Measurements from ENCODE around the gene GNG4.
"Not testable (repeated sequence)": the region's sequence is repeated elsewhere in the genome, so short reads cannot be mapped to it uniquely, and the experiment has no call there.

The GNG4 gene

DNA sequence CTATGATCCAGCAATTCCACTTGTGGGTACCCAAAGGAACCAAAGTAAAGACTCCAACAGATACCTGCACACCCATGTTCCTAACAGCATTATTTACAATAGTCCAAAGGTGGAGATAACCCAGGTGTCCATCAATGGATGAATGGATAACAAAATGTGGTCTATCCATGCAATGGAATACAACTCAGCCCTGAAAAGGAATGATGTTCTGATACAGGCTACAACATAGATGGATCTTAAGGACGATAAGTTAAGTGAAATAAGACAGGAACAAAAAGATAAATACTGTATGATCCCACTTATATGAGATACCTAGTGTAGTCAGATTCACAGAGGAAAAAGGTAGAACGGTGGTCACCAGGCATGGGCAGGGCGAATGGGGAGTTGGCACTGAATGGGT, 69.7 kb downstream of the GNG4 start:
- no peak for DNase-seq

DNA sequence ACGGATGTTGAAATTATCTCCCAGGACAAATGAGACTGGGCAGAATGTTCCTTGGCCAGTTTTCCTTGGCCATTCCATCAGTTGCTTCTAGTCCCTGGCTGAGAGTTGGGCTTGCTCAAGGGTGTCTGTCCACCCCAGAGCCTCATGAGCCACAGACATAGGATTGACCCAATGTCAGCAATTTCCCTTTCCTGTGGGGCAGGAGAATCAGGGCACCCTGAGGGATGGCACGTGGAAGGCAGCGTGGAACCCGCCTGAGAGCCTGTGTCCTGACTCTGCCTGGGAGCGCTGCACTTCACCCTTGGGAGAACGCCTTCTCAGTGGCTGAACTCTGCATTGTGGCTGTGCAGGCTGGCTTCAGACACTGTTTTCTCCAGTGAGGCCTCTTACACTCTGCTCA, 74.0 kb downstream of the GNG4 start:
- DNase-seq: no peak

DNA sequence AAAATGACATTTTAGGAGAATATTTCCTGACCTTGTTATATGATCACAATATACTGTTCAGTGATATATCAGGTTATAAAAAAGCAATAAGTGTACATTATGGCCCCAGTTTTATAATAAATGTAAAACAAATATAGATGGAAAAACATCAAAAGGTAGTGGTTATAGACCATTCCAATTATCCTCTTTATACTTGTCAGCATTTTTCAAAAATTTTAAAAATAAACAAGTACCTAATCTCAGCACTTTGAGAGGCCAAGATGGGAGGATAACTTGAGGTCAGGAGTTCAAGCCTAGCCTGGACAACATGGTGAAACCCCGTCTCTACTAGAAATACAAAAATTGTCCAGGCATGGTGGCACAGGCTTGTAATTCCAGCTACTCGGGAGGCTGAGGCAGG, 75.7 kb downstream of the GNG4 start:
- no peak for DNase-seq

DNA sequence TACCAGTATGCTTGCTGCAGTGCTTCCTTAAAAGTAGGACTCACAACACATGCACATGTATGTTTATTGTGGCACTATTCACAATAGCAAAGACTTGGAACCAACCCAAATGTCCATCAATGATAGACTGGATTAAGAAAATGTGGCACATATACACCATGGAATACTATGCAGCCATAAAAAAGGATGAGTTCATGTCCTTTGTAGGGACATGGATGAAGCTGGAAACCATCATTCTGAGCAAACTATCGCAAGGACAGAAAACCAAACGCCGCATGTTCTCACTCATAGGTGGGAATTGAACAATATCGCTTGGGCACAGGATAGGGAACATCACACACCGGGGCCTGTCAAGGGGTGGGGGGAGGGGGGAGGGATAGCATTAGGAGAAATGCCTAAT, 76.6 kb downstream of the GNG4 start:
- DNase-seq: not testable (repeated sequence)

DNA sequence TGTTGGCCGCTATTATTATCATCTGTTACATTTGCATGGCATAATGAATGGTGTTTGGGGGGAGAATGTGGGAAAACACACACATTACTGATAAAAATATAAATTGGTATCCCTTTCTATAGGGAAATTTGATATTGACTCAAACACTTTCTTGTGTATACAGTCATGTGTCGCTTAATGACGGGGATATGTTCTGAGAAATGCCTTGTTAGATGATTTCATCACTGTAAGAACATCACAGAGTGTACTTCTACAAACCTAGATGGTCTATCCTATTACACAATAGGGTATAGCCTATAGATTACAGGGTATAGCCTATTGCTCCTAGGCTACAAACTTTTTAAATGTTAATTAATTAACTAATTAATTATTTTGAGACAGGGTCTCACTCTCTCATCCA, 78.1 kb downstream of the GNG4 start:
- no peak for DNase-seq

DNA sequence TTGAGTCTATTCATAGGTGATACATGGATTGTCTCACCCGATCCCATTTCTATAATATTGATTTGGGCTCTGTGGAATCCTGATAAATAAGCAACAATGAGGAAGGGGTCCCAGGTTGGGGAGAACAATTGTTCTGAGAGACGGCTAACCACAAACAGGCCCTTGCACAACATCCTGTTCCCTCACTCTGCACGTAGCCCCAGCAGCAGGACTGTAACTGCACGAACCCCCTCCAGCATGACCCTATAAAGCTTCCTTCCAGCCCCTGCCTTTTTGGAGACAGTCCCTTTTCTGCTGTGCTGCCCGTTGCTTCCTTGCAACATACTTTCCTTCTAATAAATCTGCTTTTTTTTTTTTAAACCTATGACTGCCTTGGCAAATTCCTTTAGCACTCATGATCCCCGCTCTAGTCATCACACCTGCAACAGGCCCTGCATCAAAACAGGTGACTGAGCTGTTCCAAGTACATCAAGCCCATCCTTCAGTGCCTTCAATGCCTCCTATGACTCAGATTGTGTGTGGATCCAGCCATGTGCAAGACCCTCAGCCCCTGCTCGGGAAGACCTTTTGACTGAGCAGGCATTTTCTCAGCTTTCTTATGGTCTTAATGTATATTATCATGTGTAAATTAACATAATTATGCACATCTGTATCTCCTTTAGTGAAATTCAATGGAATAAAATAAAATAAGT, 81.6 kb downstream of the GNG4 start:
- no peak for DNase-seq

DNA sequence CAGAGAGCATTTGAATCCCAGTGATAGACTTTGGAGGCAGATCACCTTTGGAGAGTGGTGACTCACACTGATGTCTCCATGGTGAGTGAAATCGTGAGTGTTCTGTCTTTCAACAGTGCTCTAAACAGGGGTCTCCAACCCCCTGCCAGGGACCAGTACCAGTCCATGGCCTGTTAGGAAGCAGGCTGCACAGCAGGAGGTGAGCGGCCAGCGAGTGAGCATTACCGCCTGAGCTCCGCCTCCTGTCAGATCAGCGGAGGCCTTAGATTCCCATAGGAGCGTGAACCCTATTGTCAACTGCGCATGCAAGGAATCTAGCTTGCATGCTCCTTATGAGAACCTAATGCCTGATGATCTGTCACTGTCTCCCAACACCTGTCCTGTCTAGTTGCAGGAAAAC, 83.5 kb downstream of the GNG4 start:
- no peak for DNase-seq

DNA sequence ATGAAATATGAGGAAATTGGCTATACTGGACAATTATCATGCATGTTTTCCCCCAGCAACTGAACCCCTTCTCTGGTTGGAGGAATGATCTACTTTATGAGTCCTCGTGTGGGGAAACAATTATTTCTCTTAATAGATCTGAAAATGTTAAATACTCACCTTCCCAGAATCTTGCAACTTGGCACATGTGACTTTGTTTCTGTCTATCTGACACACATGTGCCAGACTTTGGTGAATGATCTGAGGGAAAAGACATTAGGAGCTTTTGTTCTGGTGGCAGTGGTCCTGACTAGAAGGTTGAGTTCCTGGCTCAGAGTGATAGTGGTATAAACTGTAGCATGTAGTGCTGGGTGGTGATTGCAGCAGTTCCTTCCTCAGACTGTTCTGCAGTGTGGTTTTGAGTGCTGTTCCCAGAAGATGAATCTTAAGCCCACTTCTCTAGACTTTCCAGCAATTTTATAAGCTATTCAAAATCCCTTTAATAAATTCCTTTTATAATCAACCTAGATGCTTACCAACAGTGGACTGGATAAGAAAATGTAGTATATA, 86.0 kb downstream of the GNG4 start:
- DNase-seq: no peak

DNA sequence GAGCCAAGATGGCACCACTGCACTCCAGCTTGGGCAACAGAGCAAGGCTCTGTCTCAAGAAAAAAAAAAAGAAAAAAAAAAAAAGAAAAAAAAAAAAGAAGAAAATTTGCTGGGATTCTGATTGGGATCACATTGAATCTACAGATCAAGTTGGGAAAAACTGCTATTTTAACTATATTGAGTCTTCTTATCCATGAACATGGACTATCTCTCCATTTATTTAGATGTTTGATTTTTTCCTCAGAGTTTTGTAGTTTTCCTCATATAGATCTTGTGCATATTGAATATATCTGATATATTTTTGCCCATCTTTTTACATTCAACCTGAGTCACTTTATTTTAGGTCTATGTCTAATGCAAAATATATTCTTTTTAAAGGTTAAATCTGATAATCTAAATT, 87.0 kb downstream of the GNG4 start:
- DNase-seq: no peak

DNA sequence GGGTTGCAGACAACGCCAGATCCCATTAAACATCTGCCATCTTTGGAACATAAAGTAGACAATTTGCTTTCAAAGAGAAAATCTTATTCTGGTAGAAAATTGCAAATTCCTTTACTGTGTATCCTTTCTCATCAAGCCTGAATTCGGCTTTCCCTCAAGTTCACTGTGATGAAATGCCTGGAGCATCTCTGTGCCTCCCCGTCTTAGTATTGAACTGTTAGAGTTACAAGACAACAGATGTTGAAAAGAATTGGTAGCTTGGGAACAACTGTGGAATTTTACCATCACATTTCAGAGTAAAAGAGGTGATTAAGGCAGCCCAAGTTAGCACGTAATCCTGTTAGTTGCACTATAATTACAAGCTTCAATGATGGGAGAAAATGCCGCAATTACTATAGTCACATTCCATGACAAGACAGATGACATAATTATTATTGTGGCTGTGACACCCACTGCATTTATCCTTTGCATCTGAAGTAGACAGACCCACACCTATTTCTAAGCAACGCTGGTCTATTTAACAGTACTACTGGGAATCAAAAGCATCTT, 90.9 kb downstream of the GNG4 start:
- DNase-seq: no peak

DNA sequence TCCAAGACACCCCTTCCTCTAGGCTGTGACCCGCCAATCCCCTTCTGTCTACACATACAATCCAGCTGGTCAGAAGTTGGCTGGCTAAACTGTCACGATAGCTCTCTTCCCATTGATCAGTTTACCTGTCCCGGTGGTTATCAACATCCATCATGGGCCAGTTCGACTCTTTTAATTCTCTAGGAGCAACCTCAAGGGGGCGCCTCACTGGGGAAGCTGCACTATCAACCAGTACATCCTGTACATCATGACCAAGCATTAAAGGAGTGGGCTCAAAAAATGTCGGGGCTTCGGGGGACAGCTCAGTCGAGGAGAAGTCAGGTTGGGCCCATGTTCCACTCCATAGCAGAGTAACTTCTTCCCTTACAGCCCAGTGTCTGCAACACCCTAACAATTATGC, 92.1 kb downstream of the GNG4 start:
- no peak for DNase-seq

DNA sequence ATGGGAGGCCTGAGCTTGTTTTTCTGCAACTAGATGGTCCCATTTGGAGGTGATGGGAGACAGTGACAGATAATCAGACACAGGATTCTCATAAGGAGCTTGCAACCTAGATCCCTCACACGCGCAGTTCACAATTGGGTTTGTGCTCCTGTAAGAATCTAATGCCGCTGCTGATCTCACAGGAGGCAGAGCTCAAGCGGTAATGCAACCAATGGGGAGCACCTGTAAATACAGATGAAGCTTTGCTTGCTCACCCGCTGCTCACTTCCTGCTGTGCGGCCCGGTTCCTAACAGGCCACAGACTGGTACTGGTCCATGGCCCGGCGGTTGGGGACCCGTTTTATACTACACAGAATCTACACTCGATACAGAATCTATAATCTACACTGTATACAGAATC, 92.8 kb downstream of the GNG4 start:
- DNase-seq: no peak

DNA sequence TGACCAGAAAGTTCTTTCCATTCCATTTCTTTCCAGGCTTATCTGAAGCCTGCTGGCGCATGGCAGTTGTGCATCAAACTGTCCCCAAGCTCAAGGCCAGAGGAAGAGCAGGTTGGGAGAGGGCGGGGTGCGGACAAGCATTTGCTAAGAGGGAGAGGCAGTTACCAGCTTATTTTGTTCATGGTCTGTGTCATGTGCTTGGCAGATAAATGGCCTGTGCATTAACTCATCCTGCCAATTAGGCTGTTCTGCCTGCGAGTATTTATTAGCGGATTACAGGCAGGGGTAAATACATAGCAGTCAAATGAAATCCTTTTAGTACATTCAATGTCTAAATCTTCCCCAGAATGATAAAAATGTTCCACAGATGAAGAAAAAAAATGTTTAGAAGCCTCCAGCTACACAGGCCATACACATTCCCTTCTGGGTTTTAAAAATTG, 96.5 kb downstream of the GNG4 start:
- no peak for DNase-seq

DNA sequence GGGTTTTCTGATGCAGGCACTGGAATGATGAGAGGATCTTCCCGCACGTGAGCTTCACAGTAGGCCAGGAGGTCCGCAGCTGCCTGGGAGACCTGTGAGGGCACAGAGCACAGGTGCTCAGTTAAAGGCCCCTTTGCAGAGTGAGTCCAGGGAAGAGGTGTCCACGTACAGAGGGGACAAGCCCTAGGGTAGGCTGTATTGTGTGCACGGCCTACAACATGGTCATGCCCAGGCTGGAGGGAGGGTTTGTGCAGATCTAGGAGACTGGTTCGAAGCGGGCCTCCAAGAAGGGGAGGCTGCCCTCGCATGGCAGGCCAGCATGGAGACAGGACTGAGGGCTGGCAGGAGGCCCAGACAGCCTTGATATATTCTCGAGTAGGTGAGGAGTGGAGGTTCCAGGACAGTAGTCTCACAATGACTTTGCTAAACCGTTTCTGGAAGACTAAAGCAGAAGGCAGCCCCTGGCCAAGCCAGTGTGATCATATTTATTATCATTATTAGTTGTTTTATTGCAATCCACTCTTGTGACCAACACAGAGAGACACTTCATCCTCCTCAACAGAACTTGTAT, 97.4 kb downstream of the GNG4 start:
- no peak for DNase-seq

DNA sequence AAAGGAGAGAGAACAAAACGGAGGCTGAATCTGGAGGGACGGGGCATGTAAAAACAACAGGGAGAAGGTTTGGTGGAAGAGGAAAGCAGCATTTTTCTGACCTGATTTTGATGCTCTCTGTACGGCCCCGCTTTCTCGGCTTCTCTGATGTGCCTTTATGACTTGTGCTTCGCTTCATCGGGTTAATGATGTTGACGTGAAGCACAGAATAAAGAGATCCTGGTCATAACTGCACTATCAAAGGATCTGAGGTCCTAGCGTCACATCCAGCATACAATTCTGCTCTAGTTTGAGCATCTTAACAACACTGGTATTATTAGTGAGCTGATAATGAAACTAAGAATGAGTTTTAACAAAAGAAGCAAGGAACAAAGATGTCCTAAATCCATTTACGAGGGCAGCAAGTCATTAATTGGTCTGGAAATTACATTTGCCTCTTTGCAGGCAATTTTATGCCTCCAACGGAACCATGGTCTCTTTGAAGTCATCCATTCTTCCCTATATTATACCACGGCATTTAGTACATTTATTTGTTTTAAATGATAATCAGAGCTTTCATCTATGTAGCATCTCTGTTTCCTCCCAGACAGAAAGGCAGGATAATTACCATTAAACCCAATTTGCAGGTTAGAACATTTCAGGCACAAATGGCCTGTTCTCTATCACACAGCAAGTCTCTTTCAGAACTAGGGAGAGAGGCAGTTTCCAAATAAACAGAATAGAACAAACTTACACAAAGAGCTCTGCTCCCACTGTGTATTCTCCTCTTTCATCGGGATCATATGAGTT, 100.0 kb downstream of the GNG4 start:
- DNase-seq: no peak

DNA sequence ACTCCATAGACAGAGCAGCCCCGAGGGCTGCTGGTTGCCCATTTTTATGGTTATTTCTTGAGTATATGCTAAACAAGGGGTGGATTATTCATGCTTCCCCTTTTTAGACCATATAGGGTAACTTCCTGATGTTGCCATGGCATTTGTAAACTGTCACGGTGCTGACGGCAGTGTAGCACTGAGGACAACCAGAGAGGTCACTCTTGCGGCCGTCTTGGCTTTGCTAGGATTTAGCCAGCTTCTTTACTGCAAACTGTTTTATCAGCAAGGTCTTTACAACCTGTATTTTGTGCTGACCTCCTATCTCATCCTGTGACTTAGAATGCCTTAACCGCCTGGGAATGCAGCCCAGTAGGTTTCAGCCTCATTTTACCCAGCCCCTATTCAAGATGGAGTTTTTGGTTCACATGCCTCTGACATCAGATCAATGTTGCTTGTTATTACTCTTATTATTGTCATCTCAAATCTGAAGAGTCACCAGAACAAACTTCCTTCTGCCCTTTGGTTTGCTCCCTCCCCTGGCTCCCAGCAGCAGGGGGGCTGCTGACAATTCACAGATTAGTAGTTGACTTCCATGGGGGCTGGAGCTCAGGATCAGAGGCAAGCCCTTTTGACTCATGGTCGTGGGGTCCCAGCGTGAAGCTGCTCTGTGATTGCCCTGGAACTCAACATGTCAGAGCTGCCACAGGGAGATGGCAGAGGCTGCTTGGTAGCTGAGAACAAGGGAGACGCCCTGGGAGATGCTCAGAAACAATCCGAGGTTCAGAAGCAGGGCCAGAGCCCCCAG, 103.0 kb downstream of the GNG4 start:
- DNase-seq: not testable (repeated sequence)

DNA sequence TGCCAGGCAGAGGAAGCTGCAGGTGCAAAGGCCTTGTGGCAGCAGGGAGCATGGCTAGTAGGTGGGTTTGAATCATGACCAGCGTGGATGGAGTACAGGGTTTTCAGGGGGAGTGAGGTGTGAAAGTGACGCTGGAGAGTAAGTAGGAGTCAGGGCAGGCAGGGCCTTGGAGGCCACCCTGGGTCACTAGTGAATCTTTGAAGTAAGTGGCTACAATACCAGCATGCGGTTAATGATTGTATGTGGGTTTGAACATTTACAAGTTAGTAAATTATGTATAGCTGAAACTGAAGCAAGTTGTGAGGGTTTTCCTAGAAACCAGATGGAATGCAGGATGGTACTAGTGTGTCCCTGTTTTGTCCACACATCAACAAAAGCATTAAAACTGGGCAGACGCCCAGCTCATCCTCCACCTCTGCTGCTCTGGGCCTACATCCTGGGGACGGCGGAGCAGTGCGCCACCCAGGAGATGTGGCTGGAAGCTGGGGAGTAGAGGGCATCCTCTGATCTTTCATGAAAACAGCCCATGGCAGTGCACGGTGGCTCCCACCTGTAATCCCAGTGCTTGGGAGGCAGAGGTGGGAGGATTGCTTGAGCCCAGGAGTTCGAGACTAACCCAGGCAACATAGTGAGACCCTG, 104.2 kb downstream of the GNG4 start:
- DNase-seq: no peak

DNA sequence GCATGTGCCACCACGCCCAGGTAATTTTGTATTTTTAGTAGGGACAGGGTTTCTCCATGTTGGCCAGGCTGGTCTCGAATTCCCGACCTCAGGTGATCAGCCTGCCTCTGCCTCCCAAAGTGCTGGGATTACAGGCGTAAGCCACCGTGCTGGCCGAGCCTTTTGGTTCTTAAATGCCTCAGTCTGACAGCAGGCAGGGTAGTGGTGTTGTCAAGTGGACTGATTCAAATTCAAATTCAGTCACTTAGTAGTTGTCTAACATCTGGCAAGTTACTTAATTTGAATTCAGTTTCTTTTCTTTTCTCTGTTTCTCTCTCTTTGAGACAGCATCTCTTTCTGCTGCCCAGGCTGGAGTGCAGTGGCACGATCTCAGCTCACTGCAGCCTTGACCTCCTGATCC, 106.7 kb downstream of the GNG4 start:
- DNase-seq: not testable (repeated sequence)

DNA sequence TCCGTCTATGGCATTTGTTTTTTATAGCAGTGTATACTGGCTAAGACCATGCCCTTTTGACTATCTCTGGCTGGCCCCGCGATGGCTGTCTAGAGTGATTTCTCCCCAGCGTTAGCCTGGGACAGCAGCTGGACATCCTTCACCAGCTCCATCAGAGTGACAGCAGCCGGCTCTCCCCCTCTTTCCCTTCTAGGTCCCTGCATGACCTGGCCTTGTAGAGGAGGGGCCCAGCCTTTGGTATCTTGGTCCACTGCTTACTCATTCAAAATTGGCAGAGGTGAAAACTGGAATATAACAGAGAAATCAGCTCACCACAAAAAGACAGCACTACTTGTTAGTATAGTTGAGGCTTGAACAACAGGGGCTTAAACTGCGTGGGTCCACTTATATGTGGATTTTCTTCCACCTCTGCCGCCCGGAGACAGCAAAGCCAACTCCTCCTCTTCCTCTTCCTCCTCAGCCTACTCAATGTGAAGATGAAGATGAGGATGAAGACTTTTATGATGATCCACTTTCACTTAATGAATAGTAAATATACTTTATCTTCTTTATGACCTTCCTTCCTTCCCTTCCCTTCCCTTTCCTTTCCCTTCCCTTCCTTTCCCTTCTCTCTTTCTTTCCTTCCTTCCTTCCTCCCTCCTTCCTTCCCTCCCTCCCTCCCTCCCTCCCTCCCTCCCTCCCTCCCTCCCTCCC, 116.0 kb downstream of the GNG4 start:
- DNase-seq: no peak

DNA sequence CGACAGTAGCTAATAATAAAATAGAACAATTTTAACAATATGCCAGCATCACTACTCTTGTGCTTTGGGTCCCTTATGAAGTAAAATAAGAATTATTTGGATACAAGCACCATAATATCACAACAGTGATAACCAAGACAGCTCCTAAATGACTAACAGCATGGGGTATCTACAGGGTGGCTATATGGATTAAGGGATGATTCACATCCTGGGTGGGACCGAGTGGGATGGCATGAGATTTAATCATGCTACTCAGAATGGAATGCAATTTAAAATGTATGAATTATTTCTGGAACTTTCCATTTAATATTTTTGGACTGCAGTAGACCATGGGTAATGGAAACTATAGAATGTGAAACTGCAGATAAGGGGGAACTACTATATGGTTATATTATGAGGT, 117.2 kb downstream of the GNG4 start:
- no peak for DNase-seq

DNA sequence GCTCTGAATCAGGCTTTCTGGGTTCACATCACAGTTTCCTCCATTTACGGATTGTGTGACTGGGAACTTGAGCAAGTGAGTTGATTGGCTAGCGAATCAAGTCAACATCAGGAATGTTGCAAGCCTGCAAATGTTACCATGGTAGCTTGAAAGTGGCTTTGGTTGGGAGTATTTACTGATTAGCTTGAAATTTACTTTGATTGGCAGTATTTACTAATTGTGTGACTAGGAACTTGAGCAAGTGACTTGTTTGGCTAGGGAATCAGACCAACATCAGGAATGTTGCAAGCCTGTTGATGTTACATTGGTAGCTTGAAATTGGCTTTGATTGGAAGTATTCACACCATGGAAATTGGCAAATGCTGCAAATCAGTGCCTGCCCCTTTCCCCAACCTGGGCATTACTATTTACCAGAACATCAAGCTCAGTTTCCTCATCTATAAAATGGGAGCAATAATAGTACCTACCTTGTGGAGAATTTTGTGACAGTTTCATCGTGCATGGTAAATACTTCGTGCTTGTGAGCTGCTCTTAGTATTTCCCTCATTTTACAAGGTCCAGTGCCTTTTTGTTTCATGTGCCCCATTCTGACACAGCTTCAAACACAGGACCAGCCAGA, 122.3 kb downstream of the GNG4 start:
- DNase-seq: no peak
